GM21529 (cell line): ENCODE data around the gene TRAPPC6A.

Experiments
- ATAC-seq: cut with Tn5 transposase; IDR thresholded peaks from one replicate; pipeline ENCODE4 v1.9.1; 2021; ENCODE audit not compliant: unreplicated experiment

Gene TRAPPC6A

GRCh38 chr19:45163751-45164460, 14.1 kb downstream of the TRAPPC6A start:
- no peak for ATAC-seq

DNA sequence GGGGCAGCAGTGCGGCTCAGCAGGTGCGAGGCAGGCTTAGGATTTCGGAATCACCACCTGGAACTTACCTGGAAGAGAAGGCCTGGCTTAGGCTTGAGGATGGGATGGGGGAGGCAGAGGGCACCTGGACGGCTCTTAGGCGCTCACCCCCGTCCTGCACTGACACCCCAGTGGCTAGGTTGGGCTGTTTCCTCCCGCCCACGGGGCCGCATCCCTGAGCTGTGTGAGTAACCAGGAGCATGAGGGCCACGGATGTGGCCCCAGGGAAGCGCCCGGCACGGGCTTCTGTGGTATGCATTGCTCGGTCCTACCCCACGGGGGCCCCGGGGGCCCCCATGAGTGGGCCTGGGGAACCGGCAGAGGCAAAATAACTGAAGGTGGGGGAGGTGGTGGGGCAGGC, 14.9 kb downstream of the TRAPPC6A start:
- ATAC-seq: no peak

DNA sequence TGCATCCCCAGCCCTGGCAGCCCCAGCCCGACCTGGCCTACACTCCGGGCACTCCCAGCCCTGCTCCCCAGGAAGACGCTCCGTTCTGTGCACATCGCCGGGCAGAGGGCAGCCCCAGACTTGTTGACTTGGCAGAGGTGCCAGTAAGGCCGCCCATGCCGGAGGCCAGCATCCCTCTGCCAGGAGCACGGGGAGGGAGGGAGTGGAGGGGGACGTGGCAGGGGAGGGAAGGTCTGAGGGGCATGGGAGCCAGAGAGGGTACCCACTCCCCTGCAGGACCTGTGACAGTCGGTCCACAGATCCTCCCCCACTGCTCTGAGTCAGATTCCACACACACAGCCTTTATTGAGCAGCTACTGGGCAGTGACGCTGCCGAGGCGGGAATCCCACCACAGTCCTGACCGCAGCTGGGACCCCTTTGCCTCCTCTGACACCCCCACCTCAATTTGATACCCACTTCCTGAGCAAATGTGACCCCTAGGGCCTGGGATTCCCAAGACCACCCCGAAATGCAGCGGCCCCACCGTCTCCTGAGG, 15.4 kb downstream of the TRAPPC6A start:
- ATAC-seq: no peak

DNA sequence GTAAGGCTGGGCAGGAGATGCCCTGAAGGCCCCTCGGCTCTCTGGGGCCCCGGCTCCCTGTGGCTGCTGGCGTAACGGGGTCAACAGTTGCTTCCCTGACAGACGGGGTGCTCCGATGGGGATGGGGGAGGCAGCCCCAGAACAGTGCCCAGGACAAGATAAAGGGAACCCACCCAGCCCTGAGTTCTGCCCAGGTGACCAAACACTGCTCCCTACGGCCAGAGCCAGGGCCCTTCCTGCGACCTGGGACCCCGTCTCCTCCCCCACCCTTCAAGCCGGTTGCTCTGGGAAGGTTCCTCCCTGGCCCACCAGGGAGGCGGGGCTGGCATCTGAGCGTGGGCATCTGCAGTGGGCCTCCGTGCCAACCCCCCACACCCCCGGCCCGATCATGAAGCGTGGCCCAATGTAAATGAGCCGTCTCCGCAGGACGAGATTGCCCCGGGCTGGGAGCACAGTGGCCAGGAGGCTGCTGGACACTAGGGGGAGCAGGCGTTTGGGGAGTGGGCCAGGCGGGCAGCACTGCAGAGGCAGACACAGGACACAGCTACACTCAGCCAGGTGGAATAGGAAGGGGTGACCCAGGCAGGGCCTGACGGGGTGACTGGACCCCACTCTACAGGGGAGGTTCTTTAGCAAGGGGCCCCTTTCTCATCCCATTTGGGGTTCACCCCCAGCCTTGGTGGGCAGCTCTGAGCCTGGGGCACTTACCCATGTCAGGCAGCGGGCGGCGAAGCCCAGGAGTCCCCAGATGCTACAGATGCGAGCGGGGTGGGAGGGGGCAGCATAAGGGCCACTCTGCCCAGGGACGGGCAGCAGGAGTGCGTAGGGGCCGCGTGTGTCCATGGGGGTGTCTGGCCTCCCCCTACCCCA, 16.1 kb downstream of the TRAPPC6A start:
- ATAC-seq: no peak

- ATAC-seq: no peak
Observed at GRCh38 chr19:45160870-45161737, 16.9 kb downstream of the TRAPPC6A start, which contains the start of gene NKPD1. Gene NKPD1, minus strand, starts transcription at chr19:45160982. Its CDS starts 832 bp downstream, at chr19:45160150.

GRCh38 chr19:45159971-45160324, 18.1 kb downstream of the TRAPPC6A start:
- no peak for ATAC-seq

GRCh38 chr19:45159210-45159970, 18.6 kb downstream of the TRAPPC6A start:
- no peak for ATAC-seq

DNA sequence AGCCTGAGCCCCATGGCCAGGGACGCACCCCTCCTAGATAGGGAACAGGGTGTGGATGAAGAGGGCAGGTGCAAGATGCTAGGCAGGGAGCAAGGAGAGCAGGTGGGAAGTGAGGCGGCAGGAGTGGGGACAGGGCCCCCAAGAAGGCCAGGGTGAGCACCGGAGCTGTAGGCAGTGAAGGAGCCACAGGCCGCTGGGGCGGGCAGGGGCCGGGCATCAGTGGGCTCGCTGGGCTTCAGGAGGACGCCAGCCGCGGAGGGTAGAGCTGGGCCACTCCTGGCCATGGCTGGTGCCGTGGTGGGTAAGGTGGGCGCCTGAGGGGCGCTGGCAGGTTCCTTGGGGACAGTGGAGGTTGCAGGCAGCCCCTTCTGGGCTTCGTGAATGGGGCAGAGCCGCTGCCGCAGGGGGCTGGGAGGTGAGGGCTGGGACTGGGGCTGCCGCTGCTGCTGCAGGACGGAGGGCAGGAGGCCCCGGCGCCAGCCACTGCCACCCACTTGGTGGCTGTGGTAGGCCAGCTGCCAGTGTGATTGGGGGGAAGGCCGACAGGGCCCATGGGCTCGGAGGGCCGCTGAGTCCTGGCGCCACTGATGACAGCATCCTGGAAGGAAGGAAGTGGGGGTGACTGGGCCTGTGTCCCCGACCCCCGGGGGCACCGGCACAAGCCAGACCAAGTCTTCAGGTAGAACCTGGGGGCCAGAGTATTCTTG, 19.4 kb downstream of the TRAPPC6A start:
- no peak for ATAC-seq

DNA sequence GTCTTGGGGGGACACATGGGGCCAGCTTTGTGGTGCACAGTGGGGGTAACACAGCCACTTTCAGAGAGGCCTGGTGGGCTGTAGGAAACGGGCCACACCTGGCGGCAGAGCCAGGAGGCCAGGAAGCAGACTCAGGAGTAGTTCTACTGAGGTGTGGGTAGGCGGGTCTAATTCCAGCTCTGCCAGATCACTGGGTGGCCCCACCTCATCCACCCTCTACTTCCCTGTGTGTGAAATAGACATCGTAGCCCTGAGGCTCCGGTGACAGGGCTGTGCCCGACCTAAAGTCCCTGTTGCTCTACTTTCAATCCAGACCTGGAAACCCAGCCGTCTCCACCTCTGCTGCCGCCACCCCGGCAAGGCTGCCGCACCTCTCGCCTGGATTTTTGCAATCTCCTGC, 21.3 kb downstream of the TRAPPC6A start:
- no peak for ATAC-seq

DNA sequence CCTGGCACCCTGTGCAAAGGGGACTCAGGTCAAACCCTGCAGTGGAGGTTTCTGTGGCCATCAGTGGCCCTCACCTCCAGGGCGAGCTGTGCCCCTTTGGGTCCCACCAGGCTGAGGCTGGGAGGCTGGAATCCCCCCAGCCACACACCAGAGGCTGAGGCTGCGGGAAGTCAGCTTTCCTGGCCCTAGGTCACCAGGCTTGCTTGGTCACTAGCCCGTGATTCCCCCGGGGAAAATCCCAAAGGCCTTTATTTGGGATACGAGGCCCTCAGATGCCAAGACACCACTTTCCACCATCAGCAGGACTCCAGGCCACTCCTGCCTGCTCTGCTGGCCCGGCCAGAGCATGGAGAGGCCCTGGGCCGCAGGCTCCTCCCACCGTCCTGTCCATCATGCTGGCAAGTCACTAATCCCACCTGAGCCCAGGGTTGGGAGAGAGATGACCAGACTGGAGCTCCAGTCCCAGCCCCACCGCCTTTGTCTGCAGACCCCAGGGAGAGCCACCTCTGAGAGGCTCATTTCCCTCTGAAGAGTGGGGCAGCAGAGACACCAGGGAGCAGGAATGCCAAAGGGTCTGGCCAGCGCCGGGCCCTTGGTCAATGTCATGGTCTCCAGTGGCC, 21.9 kb downstream of the TRAPPC6A start:
- no peak for ATAC-seq

- no peak for ATAC-seq
Observed at GRCh38 chr19:45154064-45154827, 23.8 kb downstream of the TRAPPC6A start.

GRCh38 chr19:45153339-45154063, 24.5 kb downstream of the TRAPPC6A start:
- ATAC-seq: no peak

DNA sequence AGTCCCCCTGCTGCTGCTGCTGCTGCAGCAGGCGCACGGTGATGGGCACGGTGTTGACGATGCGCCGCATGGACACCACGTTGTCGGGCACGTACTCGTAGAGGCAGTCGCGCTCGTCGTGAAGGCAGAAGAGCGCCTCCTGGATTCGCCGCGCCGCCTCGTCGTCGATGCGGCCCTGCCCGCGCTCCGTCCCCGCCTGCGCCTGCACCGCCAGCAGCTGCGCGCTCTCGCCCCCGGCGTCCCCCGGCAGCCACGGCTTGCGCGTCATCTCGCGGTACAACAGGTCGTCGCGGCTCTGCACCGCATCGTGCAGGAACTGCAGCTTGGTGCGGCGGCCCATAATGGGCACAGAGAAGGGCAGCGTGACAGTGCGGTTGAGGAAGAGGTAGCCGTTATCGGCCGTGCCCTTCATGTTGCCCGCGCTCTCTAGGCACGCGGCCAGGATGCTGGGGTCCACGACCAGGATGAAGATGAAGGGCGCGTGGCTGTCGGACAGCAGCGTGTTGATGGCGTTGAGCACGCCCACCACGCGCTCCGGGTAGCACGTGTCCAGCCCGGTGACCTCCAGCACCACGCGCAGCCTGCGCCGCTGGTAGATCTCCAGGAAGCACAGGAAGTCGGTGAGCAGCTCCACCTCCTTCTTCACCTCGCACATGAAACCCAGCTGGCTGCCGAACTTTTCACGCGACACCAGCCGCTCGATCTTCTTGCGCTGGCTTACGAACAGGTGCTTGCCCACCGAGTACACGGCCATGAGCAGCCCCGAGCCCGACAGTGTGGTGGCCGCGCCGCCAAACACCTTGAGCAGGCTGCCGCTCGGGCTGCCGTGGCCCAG, 25.3 kb downstream of the TRAPPC6A start:
- ATAC-seq: no peak

DNA sequence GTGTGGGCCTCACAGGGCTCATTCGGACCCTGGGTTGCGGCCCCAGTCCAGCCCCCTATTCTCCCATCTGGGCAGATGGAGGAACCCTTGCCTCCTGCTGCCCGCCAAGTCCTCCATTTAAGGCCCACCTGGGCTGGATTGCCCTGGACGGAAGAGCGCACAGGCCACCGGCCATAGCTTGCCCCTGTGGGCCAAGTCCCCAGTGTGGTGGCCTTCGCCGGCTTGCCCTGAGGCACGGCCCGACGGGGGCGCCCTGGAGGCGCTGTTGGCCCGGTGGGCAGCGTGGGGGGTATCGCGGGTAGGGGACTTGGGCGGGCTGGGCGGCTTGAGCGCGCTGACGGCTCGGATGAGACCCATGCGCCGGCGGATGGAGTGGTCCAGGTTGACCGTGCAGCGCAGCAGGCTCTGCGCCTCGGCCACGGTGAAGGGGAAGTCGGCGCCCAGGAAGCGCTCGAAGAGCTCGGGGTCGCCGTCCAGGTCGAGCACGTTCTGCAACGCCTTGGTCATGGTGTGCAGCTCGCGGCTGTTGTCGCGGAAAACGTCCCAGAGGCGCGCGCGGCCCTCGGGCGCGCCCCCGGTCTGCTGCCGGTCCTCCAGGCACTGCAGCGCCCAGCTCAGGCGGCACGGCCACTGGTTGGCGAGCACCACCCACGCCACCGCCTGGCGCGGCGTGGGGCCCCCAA, 26.1 kb downstream of the TRAPPC6A start:
- ATAC-seq: no peak

GRCh38 chr19:45151320-45151719, 26.7 kb downstream of the TRAPPC6A start:
- no peak for ATAC-seq

- ATAC-seq: no peak
Observed at GRCh38 chr19:45150751-45151281, 27.2 kb downstream of the TRAPPC6A start.
